Measurements from ENCODE around the gene PNLIPRP2.

DNA sequence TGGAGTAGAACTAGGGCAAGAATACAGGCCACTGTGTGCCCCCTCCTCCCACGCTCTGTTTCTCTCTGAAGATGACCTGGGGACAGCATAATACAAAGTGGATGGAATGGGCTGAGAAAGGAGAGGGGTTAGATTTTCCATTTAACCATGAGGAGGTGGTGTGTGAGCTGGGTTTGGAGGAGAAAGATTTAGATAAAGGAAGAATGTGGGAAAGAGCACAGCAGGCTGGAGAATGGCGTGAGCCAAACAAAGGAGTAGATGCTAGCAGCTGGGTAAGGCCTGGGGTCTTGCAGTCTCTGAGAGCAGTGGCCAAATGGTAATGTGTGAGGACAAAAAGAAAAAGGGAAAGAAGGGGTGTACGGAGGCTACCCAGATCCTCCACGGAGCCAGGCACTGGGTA is 8.6 kb downstream of the PNLIPRP2 start:
- TF ChIP-seq, protein P1, sequence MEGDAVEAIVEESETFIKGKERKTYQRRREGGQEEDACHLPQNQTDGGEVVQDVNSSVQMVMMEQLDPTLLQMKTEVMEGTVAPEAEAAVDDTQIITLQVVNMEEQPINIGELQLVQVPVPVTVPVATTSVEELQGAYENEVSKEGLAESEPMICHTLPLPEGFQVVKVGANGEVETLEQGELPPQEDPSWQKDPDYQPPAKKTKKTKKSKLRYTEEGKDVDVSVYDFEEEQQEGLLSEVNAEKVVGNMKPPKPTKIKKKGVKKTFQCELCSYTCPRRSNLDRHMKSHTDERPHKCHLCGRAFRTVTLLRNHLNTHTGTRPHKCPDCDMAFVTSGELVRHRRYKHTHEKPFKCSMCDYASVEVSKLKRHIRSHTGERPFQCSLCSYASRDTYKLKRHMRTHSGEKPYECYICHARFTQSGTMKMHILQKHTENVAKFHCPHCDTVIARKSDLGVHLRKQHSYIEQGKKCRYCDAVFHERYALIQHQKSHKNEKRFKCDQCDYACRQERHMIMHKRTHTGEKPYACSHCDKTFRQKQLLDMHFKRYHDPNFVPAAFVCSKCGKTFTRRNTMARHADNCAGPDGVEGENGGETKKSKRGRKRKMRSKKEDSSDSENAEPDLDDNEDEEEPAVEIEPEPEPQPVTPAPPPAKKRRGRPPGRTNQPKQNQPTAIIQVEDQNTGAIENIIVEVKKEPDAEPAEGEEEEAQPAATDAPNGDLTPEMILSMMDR (conservative IDR thresholded peaks at IDR 0.05; ENCODE audit: low read depth, low read length), result no peak
- TF ChIP-seq POLR2A (IDR thresholded peaks at IDR 0.05; ENCODE audit: low read depth, low read length) (no peak), FOS (IDR thresholded peaks at IDR 0.05; ENCODE audit: low read depth, low read length) (no peak), MAZ (IDR thresholded peaks at IDR 0.05; ENCODE audit: borderline replicate concordance, low read depth, low read length) (no peak), CEBPB (IDR thresholded peaks at IDR 0.05; ENCODE audit: low read depth, low read length) (no peak), RAD21 (IDR thresholded peaks at IDR 0.05; ENCODE audit: low read length) (no peak), MAFK (IDR thresholded peaks at IDR 0.05; ENCODE audit: low read depth, low read length) (no peak), RFX5 (IDR thresholded peaks at IDR 0.05; ENCODE audit: low read depth, low read length) (no peak), BHLHE40 (IDR thresholded peaks at IDR 0.05; ENCODE audit: low read depth, low read length) (no peak)
- TF ChIP-seq, protein P2, sequence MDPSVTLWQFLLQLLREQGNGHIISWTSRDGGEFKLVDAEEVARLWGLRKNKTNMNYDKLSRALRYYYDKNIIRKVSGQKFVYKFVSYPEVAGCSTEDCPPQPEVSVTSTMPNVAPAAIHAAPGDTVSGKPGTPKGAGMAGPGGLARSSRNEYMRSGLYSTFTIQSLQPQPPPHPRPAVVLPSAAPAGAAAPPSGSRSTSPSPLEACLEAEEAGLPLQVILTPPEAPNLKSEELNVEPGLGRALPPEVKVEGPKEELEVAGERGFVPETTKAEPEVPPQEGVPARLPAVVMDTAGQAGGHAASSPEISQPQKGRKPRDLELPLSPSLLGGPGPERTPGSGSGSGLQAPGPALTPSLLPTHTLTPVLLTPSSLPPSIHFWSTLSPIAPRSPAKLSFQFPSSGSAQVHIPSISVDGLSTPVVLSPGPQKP (IDR thresholded peaks at IDR 0.05; ENCODE audit: borderline replicate concordance, low read depth, low read length), result no peak

Measured in IMR-90 (cell line).